Ammon's horn (tissue), 1 donor: ENCODE measurements around the gene TNFRSF17.

Experiments
- DNase-seq: peaks from one replicate; pipeline ENCODE4 v3.0.0-alpha.2; 2016; ENCODE audit warnings: low spot score

The TNFRSF17 gene

GRCh38 chr16:12002447-12003006 lies 37.5 kb downstream of the TNFRSF17 start:
- DNase-seq: peak; percentile 70

GRCh38 chr16:12006637-12007036 lies 41.6 kb downstream of the TNFRSF17 start:
- no peak for DNase-seq

GRCh38 chr16:12009462-12009861 lies 44.5 kb downstream of the TNFRSF17 start:
- DNase-seq: peak; percentile 50

GRCh38 chr16:12009922-12010321 lies 44.9 kb downstream of the TNFRSF17 start:
- no peak for DNase-seq

GRCh38 chr16:12010388-12011251 lies 45.6 kb downstream of the TNFRSF17 start:
- peak; percentile 21 for DNase-seq

GRCh38 chr16:12011565-12011964 lies 46.6 kb downstream of the TNFRSF17 start:
- no peak for DNase-seq

GRCh38 chr16:12016291-12016947 lies 51.4 kb downstream of the TNFRSF17 start:
- DNase-seq: no peak

- DNase-seq: no peak
Measured at GRCh38 chr16:12017558-12017957, 52.5 kb downstream of the TNFRSF17 start.
